GM12878 (cell line): ENCODE measurements around the gene COL1A1. TPM values are rescaled to one million over a fixed set of nuclear protein-coding genes. Genes with fewer than 3 reads are reported as not detected.

Experiments
- EZH2 ChIP-seq: IDR thresholded peaks from 2 replicates; pipeline ENCODE4 v1.6.1; 2012; ENCODE audit warnings: low read depth, mild to moderate bottlenecking, control low read depth, inconsistent platforms, low read length, borderline replicate concordance; ENCODE audit not compliant: control insufficient read depth
- FOS ChIP-seq: IDR thresholded peaks from 3 replicates; pipeline ENCODE4 v1.6.1; 2011; ENCODE audit warnings: borderline replicate concordance; ENCODE audit not compliant: insufficient read length; ENCODE audit errors: extremely low read depth
- NFXL1 ChIP-seq: fragments of 450-650 bp; IDR thresholded peaks from 2 replicates; pipeline ENCODE4 v1.6.1; 2017; ENCODE audit warnings: antibody characterized with exemption, mild to moderate bottlenecking, borderline replicate concordance
- SUPT20H ChIP-seq: IDR thresholded peaks from 2 replicates; pipeline ENCODE4 v1.6.1; 2011; ENCODE audit warnings: low read depth, mild to moderate bottlenecking, low read length, moderate library complexity, borderline replicate concordance; ENCODE audit not compliant: control insufficient read depth
- TBL1XR1 ChIP-seq: IDR thresholded peaks from 2 replicates; pipeline ENCODE4 v1.6.1; 2012; ENCODE audit warnings: low read depth, low read length, improper control_type of control experiment
- ZNF384 ChIP-seq: IDR thresholded peaks from 2 replicates; pipeline ENCODE4 v1.6.1; 2012; ENCODE audit warnings: low read depth, mild to moderate bottlenecking, low read length, improper control_type of control experiment, borderline replicate concordance
- polyA plus RNA-seq, 11 experiments: library from polyadenylated mRNA; depleted of rRNA in 4 of 11; unstranded in 6 of 11; stranded (reverse) in 5 of 11; fragments of >200 nt; fragmentation: Nextera tagmentation in 4 of 11; fragmentation: Illumina TruSeq in 1 of 11; extraction: Ambion mirVana in 4 of 11; extraction: Trizol in 1 of 11; gene quantifications; 1 replicate in 1 of 11; 2 replicates in 10 of 11; pipeline versions ENCODE4 v1.2.1 to v1.2.3, GENCODE V29; 2011 to 2016; ENCODE audit warnings: inconsistent platforms in 2 of 11, missing spikeins in 2 of 11, low read depth in 1 of 11
- total RNA-seq, 4 experiments: library from RNA; depleted of rRNA in 3 of 4; stranded (reverse); fragments of >200 nt in 3 of 4; fragmentation: Illumina TruSeq in 1 of 4; extraction: Trizol in 1 of 4; gene quantifications; 2 replicates each; pipeline versions ENCODE4 v1.2.1 to v1.2.3, GENCODE V29; 2013 to 2021
- TF ChIP-seq, protein P1 (sequence below): fragments of 150-350 bp; IDR thresholded peaks from 2 replicates; pipeline ENCODE4 v1.6.1; 2016; ENCODE audit warnings: low read depth, low read length

Gene COL1A1
- total and polyA plus RNA-seq, 10 of the 15 experiments (the other 5 are each of a cell fraction or from before 2014, with no cell fraction given), result 0.18 to 7.7 (median 2.3) TPM

DNA sequence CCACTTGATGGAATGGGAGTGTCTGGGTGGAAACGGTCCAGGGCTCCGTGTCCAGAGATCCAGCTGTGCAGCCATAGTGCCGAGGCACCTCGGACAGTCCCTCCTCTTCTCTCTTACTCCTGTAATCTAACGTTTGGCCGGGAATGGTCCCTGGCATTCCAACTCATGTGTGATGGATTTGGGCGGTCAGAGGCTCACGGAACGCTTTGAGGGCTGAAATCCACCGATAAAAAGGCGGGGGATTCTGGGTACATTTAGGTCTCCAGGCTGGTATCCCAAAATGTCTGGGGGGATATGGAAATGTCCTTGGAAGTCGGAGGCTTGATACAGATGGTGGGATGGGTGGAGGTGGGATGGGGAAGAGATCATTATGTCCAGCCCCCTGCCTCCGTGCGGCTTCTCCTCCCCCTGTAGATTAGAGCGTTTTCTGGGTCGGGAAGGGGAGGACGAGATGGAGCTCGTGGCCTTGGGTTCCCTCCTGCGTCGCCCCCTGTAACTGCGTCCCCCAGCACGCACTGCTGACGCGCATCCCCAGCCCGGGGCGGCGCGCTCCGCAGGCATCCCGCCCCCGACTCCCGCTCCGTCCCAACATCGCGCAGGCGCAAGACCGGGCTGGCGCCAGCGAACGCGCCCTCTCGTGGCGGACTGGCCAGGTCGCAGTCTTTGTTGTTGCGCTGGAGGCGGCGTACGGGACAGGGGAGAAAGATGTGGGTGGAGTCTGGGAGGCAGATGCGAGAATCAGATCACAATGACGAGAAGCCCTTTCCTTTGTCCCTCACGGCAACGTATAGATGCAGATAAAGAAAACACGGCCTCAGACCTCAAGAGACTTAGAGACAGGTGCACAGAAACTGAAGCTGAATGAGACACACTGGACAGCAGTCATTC is 40.2 kb downstream of the COL1A1 start (continued):
- TF ChIP-seq NFXL1 (no peak), FOS (no peak), ZNF384 (no peak), EZH2 (no peak), TBL1XR1 (no peak), SUPT20H (no peak)
- TF ChIP-seq, protein P1, sequence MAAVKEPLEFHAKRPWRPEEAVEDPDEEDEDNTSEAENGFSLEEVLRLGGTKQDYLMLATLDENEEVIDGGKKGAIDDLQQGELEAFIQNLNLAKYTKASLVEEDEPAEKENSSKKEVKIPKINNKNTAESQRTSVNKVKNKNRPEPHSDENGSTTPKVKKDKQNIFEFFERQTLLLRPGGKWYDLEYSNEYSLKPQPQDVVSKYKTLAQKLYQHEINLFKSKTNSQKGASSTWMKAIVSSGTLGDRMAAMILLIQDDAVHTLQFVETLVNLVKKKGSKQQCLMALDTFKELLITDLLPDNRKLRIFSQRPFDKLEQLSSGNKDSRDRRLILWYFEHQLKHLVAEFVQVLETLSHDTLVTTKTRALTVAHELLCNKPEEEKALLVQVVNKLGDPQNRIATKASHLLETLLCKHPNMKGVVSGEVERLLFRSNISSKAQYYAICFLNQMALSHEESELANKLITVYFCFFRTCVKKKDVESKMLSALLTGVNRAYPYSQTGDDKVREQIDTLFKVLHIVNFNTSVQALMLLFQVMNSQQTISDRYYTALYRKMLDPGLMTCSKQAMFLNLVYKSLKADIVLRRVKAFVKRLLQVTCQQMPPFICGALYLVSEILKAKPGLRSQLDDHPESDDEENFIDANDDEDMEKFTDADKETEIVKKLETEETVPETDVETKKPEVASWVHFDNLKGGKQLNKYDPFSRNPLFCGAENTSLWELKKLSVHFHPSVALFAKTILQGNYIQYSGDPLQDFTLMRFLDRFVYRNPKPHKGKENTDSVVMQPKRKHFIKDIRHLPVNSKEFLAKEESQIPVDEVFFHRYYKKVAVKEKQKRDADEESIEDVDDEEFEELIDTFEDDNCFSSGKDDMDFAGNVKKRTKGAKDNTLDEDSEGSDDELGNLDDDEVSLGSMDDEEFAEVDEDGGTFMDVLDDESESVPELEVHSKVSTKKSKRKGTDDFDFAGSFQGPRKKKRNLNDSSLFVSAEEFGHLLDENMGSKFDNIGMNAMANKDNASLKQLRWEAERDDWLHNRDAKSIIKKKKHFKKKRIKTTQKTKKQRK, result no peak
- TF ChIP-seq, all 136 proteins: peak for 41
